MM.1S (cell line): Measurements from ENCODE around the gene ZNF618.

ENCODE experiments used
- EZH2 ChIP-seq: fragments of 300-600 bp; sonication (generic); optimal IDR thresholded peaks from 2 replicates; pipeline ENCODE3; 2017; ENCODE audit warnings: low read depth, mild to moderate bottlenecking, antibody characterized with exemption, low read length, mixed read lengths
- TF ChIP-seq, protein P1 (sequence below): fragments of 300-600 bp; sonication (generic); IDR thresholded peaks from 2 replicates; pipeline ENCODE4 v1.5.1; 2016; ENCODE audit warnings: antibody characterized with exemption, low read length, mixed read lengths

DNA sequence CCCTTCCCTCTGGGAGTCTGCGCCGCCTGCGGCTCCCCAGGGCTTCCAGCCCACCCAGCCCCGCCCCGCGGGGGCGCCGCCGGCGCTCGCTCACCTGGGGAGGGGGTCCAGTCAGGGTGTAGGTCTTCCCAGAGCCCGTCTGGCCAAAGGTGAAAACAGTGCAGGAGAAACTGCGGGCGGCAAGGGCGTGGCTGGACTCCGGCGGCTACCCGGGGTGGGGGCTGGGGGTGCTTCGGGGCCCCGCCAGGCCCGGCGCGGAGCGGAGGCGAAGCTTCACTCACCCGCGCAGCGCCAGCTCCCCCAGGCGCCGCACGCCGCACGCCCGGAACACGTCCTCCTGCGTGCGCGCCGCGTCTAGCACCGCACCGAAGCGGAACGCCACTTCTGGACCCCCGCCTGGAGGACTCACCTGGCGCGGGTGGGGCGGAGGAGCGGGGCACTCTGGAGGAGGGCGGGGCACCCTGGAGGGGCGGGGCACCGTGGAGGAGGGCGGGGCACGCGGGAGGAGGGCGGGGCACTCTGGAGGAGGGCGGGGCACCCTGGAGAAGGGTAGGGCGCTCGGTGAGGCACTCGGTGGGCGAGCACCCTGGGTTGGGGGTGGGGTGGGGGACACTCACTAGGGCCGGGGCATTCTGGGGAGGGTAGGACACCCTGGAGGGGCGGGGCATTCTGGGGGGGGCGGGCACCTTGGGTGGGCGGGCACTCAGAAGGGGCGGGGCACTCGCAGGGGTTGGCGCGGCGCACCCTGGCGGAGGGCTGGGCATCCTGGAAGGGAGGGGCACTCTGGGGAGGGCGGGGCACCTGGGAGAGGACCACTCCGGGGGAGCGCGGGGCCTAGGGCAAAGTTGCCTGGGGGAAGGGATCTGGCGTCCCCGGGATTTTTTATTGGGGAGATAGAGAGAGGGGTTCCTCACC lies 222.2 kb downstream of the ZNF618 start:
- TF ChIP-seq, protein P1, sequence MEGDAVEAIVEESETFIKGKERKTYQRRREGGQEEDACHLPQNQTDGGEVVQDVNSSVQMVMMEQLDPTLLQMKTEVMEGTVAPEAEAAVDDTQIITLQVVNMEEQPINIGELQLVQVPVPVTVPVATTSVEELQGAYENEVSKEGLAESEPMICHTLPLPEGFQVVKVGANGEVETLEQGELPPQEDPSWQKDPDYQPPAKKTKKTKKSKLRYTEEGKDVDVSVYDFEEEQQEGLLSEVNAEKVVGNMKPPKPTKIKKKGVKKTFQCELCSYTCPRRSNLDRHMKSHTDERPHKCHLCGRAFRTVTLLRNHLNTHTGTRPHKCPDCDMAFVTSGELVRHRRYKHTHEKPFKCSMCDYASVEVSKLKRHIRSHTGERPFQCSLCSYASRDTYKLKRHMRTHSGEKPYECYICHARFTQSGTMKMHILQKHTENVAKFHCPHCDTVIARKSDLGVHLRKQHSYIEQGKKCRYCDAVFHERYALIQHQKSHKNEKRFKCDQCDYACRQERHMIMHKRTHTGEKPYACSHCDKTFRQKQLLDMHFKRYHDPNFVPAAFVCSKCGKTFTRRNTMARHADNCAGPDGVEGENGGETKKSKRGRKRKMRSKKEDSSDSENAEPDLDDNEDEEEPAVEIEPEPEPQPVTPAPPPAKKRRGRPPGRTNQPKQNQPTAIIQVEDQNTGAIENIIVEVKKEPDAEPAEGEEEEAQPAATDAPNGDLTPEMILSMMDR, result no peak
- TF ChIP-seq EZH2, result no peak
